GM12891 (cell line): ENCODE measurements around the gene MRPL10.

ENCODE experiments used
- DNase-seq: peaks from one replicate; pipeline ENCODE4 v3.0.0; 2011; ENCODE audit warnings: low spot score; ENCODE audit not compliant: insufficient read length
- FAIRE-seq: peaks from 2 replicates; lab custom pipeline; 2011; peaks lifted over from hg19 to GRCh38; lab: Jason Lieb, UNC
- PAX5 ChIP-seq: IDR thresholded peaks from 2 replicates; pipeline ENCODE4 v1.6.1; 2011; ENCODE audit warnings: low read length, moderate library complexity, mild to moderate bottlenecking; ENCODE audit not compliant: insufficient read depth, severe bottlenecking
- POLR2A ChIP-seq: IDR thresholded peaks from 2 replicates; pipeline ENCODE4 v1.6.1; 2011; ENCODE audit warnings: low read depth, low read length, control low read depth
- POLR2AphosphoS5 ChIP-seq: IDR thresholded peaks from 2 replicates; pipeline ENCODE4 v1.6.1; 2011; ENCODE audit warnings: low read depth, low read length, control low read depth
- POU2F2 ChIP-seq: IDR thresholded peaks from 2 replicates; pipeline ENCODE4 v1.6.1; 2011; ENCODE audit warnings: low read depth, mild to moderate bottlenecking, control low read depth, low read length, moderate library complexity
- SPI1 ChIP-seq: IDR thresholded peaks from 2 replicates; pipeline ENCODE4 v1.6.1; 2011; ENCODE audit warnings: low read depth, low read length, control low read depth
- TAF1 ChIP-seq: IDR thresholded peaks from 2 replicates; pipeline ENCODE4 v1.6.1; 2011; ENCODE audit warnings: low read depth, low read length, control low read depth

MRPL10 gene

GRCh38 chr17:47808830-47809480 is 22.4 kb downstream of the MRPL10 start:
- FAIRE-seq, result no peak
- no peak for DNase-seq

GRCh38 chr17:47808036-47808829 is 23.1 kb downstream of the MRPL10 start:
- DNase-seq, result no peak
- no peak for TF ChIP-seq POLR2A
- TF ChIP-seq POLR2AphosphoS5, result no peak
- TF ChIP-seq TAF1, result no peak
- TF ChIP-seq PAX5, result no peak
- no peak for TF ChIP-seq POU2F2
- no peak for FAIRE-seq

More at GRCh38 chr17:47808830-47809480, 22.4 kb downstream of the MRPL10 start:
- TF ChIP-seq POLR2A (no peak), POLR2AphosphoS5 (no peak), TAF1 (no peak), SPI1 (no peak), PAX5 (no peak), POU2F2 (no peak)

GRCh38 chr17:47807421-47807820 is 23.9 kb downstream of the MRPL10 start:
- TF ChIP-seq POLR2A (no peak), PAX5 (no peak), POU2F2 (no peak), SPI1 (no peak), TAF1 (no peak)
- no peak for DNase-seq
- no peak for FAIRE-seq

GRCh38 chr17:47806913-47807255 is 24.5 kb downstream of the MRPL10 start:
- FAIRE-seq (no peak), DNase-seq (no peak)
- TF ChIP-seq POU2F2 (no peak), PAX5 (no peak), SPI1 (no peak), POLR2A (no peak), TAF1 (no peak), POLR2AphosphoS5 (no peak)

GRCh38 chr17:47806026-47806912 is 25.1 kb downstream of the MRPL10 start:
- DNase-seq (no peak), FAIRE-seq (no peak)
- TF ChIP-seq POLR2AphosphoS5 (no peak), PAX5 (no peak), POU2F2 (no peak), SPI1 (no peak), TAF1 (no peak), POLR2A (no peak)

GRCh38 chr17:47804461-47804860 is 26.9 kb downstream of the MRPL10 start:
- no peak for FAIRE-seq
- DNase-seq, result no peak
- TF ChIP-seq SPI1 (no peak), PAX5 (no peak)

GRCh38 chr17:47803751-47804150 is 27.6 kb downstream of the MRPL10 start:
- TF ChIP-seq POLR2A (no peak), PAX5 (no peak), POU2F2 (no peak), SPI1 (no peak), TAF1 (no peak), POLR2AphosphoS5 (no peak)
- FAIRE-seq (no peak), DNase-seq (no peak)

- DNase-seq (no peak), FAIRE-seq (no peak)
- no peak for TF ChIP-seq TAF1
- no peak for TF ChIP-seq POU2F2
- TF ChIP-seq PAX5, result no peak
- TF ChIP-seq POLR2A, result no peak
- no peak for TF ChIP-seq POLR2AphosphoS5
- no peak for TF ChIP-seq SPI1
Measured at GRCh38 chr17:47803201-47803600, 28.1 kb downstream of the MRPL10 start.

GRCh38 chr17:47802341-47803022 is 28.9 kb downstream of the MRPL10 start:
- FAIRE-seq (peak; percentile 52), DNase-seq (peak; percentile 68)
- no peak for TF ChIP-seq PAX5
- TF ChIP-seq POLR2A, result no peak
- TF ChIP-seq POLR2AphosphoS5, result no peak
- no peak for TF ChIP-seq POU2F2
- TF ChIP-seq TAF1, result no peak

- FAIRE-seq, result no peak
- DNase-seq, result no peak
- TF ChIP-seq TAF1 (no peak), PAX5 (no peak), POLR2AphosphoS5 (no peak), POU2F2 (no peak), SPI1 (no peak), POLR2A (no peak)
Measured at GRCh38 chr17:47801906-47802305, 29.4 kb downstream of the MRPL10 start.
